ENCODE results near the gene PPFIBP2.

The PPFIBP2 gene

GRCh38 chr11:7528514-7529049 lies 14.8 kb downstream of the PPFIBP2 start:
- no peak for FAIRE-seq

DNA sequence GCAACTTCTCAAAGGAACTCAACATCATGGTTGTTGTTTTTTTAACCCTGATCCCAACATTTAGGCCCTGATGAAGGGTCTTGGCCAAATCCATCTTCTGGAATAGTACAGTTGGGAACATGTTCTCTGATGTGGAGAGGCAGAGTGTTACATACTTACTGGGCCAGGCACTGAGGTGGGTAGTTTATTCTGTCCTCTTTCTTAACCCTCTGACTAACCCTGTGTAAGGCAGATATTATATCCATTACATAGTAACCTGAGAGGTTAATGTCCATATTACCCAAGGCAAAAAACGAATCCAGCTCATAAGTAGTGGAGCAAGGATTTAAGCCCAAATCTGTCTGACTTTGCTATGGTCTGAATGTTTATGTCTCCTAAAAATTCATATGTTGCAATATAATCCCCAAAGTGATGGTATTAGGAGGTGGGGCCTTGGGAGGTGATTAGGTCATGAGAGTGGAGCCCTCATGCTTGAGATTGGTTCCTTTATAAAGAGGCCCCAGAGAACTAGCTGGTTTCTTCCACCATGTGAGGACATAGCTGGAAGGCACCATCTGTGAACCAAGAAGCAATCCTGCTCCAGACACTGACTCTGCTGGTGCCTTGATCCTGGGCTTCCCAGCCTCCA lies 16.3 kb downstream of the PPFIBP2 start:
- no peak for FAIRE-seq

GRCh38 chr11:7531011-7531410 lies 17.2 kb downstream of the PPFIBP2 start:
- no peak for FAIRE-seq

DNA sequence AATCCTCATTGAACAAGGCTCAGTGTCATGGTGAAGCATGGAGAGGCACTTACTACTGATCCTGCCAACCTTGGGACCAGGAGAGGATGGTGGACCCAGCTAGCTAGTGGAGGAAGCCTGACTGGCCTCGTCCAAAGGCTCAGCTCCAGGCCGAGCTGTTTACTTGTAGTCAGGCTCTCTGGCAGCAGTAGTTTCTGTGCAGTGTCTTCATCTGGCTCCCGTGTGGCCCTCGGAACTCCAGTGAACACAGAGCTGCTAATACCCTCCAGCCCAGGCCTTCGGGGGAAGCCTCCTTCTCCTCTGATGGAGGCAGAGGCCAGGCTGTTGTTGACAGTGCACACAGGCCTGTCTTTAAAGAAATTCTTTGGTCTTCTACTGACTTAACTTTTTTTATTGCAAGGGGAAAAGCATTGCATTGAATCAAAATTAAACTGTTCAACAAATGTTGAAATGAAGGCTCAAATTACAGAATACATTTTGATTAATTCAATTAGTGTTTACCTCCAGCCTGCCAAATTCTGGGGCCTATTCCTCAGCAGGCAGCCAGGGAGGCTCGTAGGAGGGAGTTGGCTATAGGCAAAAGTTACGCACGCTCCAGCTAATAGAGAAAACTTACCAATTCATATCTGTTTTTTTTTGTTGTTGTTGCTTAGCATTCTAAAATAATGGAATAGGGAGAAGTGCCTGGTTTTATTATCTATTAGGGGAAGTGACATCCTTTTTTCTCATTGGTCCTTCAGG lies 18.8 kb downstream of the PPFIBP2 start:
- no peak for FAIRE-seq

DNA sequence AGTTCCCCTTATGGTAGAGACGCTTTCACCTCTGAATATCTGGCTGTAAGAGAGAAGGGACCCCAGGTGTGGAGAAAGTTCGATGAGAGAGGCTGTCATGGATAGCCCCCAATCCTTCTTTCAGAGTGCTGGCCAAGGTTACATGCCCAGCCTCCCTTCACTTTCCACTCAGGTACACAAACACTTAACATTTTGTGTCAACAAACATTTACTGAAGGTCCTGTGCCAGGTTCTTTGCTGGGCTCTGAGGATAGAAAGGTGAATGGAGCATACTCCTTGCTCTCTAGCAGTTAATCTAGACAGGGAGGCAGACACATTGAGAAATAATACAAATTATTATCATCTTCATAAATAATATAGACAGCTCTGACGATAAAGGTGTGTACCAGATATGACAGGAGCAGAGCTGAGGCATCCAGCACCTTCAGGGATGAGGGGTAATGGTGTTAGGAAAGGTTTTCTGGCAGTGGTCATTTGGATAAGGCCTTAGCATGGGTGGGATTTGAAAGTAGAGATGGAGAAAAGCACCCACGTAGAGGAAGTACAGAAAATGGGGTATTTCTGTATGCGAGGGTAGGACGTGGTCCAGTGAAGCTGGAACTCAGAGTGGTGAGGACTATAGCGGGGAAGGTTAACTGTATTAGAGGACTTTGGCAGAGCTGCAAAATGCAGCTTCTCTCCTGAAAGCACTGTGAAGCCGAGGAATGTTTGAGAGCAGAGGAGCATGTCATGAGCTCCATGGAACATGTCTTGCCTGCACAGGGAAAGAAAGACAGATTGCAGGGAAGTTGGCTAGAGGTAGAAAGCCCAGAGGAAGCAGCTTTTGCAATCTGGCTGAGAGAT lies 19.6 kb downstream of the PPFIBP2 start:
- no peak for FAIRE-seq

DNA sequence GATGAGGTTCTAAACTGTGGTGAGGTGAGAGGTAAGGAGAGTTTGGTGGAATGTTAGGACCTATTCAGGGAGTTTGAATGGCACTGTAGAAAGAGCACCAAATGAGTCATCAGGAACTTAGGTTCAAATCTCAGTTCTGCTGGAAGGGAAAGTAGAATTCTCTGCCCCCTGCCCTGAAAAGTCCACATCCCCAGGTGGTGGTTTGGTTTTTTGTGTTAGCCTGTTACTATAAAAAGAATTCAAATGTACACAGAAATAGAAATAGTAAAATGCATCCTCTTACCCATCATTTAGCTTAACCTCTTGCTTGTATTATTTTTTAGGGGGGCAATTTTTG lies 20.2 kb downstream of the PPFIBP2 start:
- no peak for FAIRE-seq

DNA sequence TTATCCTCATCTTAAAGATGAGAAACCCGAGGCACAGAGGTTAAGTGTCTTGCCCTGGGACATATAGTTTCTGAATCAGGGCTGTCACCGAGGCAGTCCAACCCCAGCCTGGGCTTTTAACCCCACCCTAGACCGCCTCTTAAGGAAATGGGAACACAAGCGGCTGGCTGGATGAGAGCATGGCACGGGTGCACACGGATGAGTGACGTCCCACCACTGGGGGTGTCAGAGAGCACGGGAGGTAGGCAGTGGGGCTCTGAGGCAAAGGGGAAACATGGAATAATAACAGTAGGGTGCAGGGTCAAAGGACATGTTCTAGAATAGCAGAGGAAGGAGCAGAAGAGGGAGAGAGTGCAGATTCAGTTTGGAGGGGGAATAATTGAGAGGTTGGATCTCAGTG lies 22.3 kb downstream of the PPFIBP2 start:
- no peak for FAIRE-seq

GRCh38 chr11:7537265-7537664 lies 23.5 kb downstream of the PPFIBP2 start:
- no peak for FAIRE-seq

- FAIRE-seq, result no peak
Observed at GRCh38 chr11:7538031-7538430, 24.2 kb downstream of the PPFIBP2 start.

- FAIRE-seq, result no peak
Observed at GRCh38 chr11:7538466-7539454, 25.0 kb downstream of the PPFIBP2 start.

GRCh38 chr11:7540830-7541555 lies 27.2 kb downstream of the PPFIBP2 start:
- no peak for FAIRE-seq

- FAIRE-seq, result no peak
Observed at GRCh38 chr11:7543302-7543701, 29.5 kb downstream of the PPFIBP2 start.

- FAIRE-seq, result no peak
Observed at GRCh38 chr11:7544021-7544420, 30.2 kb downstream of the PPFIBP2 start.

DNA sequence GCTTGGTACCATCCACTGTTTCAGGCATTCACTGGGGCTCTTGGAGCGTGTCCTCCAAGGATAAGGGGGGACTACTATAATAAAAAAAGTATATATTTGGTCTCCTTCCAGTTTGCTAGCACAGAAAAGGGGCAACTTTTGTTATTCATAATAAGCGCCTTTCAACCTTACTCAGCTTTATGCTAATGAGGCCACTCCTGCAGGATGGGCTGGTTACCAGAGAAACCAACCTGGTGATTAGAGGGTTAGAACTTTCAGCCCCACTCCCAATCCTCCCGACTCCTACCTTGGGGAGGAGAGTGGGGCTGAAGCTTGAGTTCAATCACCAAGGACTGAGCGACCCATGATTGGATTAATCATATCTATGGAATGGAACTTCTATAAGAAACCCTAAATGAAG lies 31.8 kb downstream of the PPFIBP2 start:
- no peak for FAIRE-seq

DNA sequence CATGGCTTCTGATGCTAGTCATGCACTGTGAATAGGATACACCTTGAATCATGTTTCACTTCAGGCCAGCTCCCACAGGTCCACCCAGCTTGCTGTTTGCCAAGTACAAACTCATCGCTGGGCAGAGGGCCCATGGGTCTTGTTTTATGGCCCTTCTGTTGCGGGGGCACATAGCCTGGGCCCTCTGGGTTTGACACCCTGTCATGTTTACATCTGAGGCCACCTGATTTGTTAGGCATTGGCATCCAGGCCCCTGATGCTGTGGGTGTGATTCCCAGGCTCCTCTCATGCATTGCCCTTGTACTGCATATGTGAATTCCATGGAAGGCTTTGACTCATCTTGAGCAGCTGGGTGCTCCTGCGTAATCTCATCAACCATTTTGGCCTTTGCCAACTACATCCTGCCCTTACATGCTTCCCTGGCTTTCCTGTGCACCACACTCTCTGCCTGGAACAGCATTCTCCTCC lies 32.6 kb downstream of the PPFIBP2 start:
- FAIRE-seq, result no peak

DNA sequence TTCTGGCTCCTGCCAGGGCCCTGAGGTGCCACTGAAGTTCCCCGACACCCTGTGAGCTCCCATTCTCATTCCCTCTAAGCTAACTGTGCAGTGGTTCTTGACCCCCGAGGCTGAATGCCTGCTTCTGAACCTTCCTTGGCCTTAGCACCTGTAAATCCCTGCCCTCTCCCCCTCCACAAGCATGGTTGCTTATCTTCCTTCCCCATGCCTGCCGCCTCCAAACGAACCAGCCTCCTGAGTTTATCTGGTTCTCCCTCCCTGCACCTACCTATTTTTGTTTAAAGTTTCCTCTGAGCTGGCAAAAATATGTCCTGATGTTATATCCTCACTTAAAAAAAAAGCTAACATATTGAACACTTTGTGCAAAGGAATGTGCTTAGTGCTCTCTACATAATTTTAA lies 33.9 kb downstream of the PPFIBP2 start:
- FAIRE-seq, result no peak

GRCh38 chr11:7548659-7549274 lies 35.0 kb downstream of the PPFIBP2 start:
- FAIRE-seq, result no peak

DNA sequence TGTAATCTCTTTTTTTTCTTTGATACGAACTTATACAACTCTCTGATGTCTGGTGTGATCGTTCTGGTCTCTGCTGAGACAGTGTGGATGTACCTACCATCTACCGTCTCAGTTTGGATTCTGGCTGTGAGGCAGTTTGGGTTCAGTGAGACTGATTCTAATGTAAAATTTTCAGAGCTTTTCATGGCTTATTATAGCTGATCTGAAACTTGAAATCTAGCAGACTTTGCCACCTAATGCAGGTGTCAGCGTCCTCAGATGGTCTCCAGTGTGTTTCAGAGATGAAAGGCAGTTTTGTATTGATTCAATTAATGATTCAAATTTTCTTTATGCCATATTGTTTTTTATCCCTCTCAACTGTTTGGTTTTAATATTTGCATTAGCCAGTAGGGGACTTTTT lies 35.9 kb downstream of the PPFIBP2 start:
- no peak for FAIRE-seq

DNA sequence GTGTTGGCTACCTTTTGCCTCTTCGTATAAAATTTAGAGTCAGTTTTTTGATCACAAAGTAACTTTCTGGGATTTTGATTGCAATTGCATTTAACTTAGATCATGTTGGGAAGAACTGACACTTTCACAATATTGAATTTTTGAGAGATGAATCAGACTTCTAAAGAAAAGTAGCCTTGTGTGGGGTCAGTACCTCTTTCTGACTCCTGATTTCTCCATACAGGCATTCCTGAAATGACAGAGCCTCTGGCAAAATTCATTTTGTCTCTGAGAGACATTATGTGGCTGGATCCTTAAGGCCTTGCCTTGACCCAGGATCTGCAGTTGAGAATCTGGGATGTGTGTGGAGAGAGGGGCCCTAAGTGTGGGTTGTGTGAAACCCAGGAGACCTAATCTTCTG lies 37.8 kb downstream of the PPFIBP2 start:
- FAIRE-seq, result no peak

DNA sequence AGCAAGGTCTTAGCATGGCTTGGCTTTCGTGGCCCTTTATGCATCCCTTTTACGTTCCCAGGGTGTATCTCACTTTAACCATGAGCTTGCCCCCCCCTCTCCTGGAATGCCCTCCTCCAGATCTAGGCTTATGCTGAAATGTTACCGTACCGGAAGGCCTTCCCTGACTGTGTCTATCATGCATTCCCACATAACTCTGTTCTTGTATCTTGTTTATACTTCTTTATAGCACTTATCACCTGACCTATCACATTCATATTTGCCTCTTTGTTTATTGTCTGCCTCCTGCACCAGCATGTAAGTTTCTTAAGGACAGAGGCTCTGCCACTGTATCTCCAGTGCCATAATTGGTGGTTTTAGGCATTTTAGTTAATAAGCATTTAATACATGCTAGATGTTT lies 38.9 kb downstream of the PPFIBP2 start:
- FAIRE-seq, result no peak

DNA sequence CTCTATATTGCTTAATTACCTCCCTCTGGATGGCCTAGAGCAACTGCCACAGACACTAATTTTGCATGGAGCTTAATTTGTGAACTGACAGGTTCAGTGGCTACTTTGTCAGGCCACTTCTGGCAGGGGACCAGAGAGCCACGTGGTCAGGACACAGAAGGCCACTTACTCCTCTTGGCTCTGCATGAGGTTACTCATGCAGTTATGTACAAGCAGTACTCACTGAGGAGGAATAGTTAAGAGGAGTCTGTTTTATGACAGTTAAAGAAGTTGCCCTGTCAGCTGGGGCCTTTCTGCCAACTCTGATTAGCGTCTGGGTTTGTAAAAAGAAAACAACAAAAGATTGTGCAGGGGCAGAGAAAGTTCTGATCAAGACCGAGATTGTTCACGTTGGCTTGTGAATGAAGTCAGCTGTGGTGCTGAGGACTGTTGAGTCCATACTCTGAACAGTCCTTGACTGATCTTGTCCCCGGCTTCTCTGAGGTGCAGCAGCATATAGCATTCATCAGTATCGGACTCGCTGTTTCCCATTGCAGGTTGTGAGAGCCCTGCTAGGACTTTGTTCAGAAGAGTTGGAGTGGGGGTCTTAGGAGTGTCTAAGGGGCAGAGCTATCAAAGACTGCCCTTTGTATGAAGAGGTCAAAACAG lies 41.4 kb downstream of the PPFIBP2 start:
- no peak for FAIRE-seq

Data from TTC549 (cell line).